Cardiac muscle cell (in vitro differentiated cells and primary cell): ENCODE measurements around the gene PFDN5. TPM values are rescaled to one million over a fixed set of nuclear protein-coding genes. Genes with fewer than 3 reads are reported as not detected.

Experiments used
- DNase-seq, 2 donors: peaks; one replicate each; pipeline versions ENCODE4 v3.0.0 to v3.0.0-alpha.2; 2010 to 2017; ENCODE audit warnings: low read depth in 1 of 2, low spot score in 1 of 2
- H3K27ac ChIP-seq: fragments of 200-600 bp; sonication (generic); 2 replicates; pipeline ENCODE4 v1.5.1; 2016
- H3K27me3 ChIP-seq: fragments of 200-600 bp; sonication (generic); 2 replicates; pipeline ENCODE4 v1.6.0; 2016; ENCODE audit warnings: control low read depth
- H3K36me3 ChIP-seq: fragments of 200-600 bp; sonication (generic); 2 replicates; pipeline ENCODE4 v1.5.1; 2016; ENCODE audit warnings: control low read depth
- H3K4me1 ChIP-seq: fragments of 200-600 bp; sonication (generic); 2 replicates; pipeline ENCODE4 v1.8.1; 2017; ENCODE audit warnings: low read depth, mild to moderate bottlenecking, mixed run types
- H3K4me3 ChIP-seq: fragments of 200-600 bp; sonication (generic); 2 replicates; pipeline ENCODE4 v1.5.1; 2016; ENCODE audit warnings: mild to moderate bottlenecking
- H3K9me3 ChIP-seq: fragments of 200-600 bp; sonication (generic); 2 replicates; pipeline ENCODE4 v1.5.1; 2017; ENCODE audit warnings: low read depth, mild to moderate bottlenecking, control low read depth
- CTCF ChIP-seq: IDR thresholded peaks from 2 replicates; pipeline ENCODE4 v1.5.1; 2012; ENCODE audit warnings: low read depth, mild to moderate bottlenecking, low read length
- polyA plus RNA-seq: library from polyadenylated mRNA; unstranded; fragments of >200 nt; fragmentation: Nextera tagmentation; extraction: Ambion mirVana; gene quantifications from 2 replicates; pipeline ENCODE4 v1.2.1, GENCODE V29; 2016
- total RNA-seq: library from RNA; depleted of rRNA; stranded (reverse); fragments of >200 nt; gene quantifications from 2 replicates; pipeline ENCODE4 v1.2.3, GENCODE V29; 2016

PFDN5 gene
- total and polyA plus RNA-seq, 2 experiments from 2014 or later = 435 to 548 TPM

DNA sequence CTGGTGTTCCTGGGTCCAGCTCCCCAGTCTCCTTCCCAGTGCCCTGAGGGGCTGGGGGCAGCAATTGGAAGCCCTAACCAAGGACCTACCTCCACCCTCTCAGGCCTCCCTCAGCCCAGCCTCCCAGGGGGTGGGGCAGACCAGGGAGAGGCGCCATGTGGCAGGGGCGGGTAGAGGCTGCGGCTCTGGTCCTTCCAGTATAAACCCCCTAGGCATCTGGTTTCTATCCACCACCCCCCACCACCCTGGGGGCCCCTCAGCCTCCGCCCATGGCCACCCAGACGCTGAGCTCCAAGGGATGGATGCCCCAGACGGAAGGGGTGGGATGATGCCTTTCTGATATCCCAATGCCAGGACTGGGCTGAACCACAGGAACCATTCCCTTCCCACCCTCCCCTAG lies 43.6 kb downstream of the PFDN5 start:
- Histone ChIP-seq H3K36me3 (no peaks in the 10 kb centered on the region), H3K9me3 (no peaks in the 10 kb centered on the region), H3K27me3 (no peaks in the 10 kb centered on the region), H3K4me3 (no peak overlapping the region), H3K27ac (no peak overlapping the region), H3K4me1 (peaks cover 17% of the 10 kb centered on the region)
- no peak for TF ChIP-seq CTCF
- DNase-seq = no peak

- no peak for DNase-seq
- Histone ChIP-seq H3K4me1 (peaks cover 17% of the 10 kb centered on the region), H3K27ac (no peak overlapping the region), H3K36me3 (no peaks in the 10 kb centered on the region), H3K9me3 (no peaks in the 10 kb centered on the region), H3K4me3 (no peak overlapping the region), H3K27me3 (no peaks in the 10 kb centered on the region)
- TF ChIP-seq CTCF = no peak
Measured at GRCh38 chr12:53340398-53340797, 45.1 kb downstream of the PFDN5 start.

DNA sequence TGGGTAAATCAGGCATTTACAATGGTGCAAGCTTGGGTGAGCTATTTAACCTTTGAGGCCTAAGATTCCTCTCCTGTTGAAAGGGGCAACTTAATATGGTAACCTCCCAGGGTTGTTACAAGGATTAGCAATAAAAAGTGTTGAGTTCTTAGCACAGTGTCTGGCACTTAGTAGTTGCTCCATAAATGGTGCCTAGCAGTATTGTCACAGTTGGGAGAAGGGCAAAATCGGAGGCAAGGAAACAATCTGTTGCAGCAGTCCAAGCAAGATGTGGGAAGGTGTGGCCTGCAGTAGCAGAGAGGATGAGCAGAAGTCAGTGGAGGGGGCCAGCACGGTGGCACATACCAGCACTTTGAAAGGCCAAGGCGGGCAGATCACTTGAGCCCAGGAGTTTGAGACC lies 48.1 kb downstream of the PFDN5 start:
- DNase-seq = no peak
- no peaks in the 10 kb centered on the region for H3K9me3 ChIP-seq
- H3K36me3 ChIP-seq = no peaks in the 10 kb centered on the region
- peaks cover 7% of the 10 kb centered on the region for H3K4me1 ChIP-seq
- no peak overlapping the region for H3K27ac ChIP-seq
- no peak for TF ChIP-seq CTCF
- H3K27me3 ChIP-seq = no peaks in the 10 kb centered on the region
- H3K4me3 ChIP-seq = no peak overlapping the region

GRCh38 chr12:53343969-53344368 lies 48.6 kb downstream of the PFDN5 start:
- Histone ChIP-seq H3K4me1 (peaks cover 2% of the 10 kb centered on the region), H3K27ac (no peak overlapping the region), H3K36me3 (no peaks in the 10 kb centered on the region), H3K9me3 (no peaks in the 10 kb centered on the region), H3K4me3 (no peak overlapping the region), H3K27me3 (no peaks in the 10 kb centered on the region)
- TF ChIP-seq CTCF = no peak
- DNase-seq = no peak

- DNase-seq = no peak
- Histone ChIP-seq H3K4me3 (peak overlapping the region; percentile 90), H3K9me3 (no peaks in the 10 kb centered on the region)
Measured at GRCh38 chr12:53344487-53344823, 49.1 kb downstream of the PFDN5 start.

More at GRCh38 chr12:53344487-53344823, 49.1 kb downstream of the PFDN5 start:
- Histone ChIP-seq H3K36me3 (no peaks in the 10 kb centered on the region), H3K27ac (no peak overlapping the region), H3K27me3 (no peaks in the 10 kb centered on the region), H3K4me1 (no peaks in the 10 kb centered on the region)
- no peak for TF ChIP-seq CTCF
